ENCODE results near the gene MYO5B. TPM values are rescaled to one million over a fixed set of nuclear protein-coding genes. Genes with fewer than 3 reads are reported as not detected.

MYO5B gene
- total RNA-seq, 2 donors from 2014 or later = 106 to 132 TPM

DNA sequence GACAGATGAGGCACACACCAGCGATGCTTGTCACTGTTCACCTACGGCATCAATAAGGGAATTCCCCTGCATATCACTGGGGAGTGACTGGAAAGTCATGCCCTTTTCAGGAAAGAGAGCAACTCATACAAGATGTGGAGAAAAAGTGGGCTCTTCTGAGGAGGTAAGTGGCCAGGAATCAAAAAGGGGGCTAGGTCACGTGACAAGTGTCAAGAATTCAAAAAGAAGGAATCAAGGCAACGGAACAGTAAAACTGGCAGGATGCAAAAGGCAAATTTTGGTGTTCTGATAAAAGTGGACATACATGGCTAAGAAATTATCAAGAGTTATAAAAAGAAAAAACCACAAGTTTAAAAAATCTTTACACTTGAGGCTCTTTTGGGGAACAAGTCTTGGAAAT lies 190.9 kb downstream of the MYO5B start:
- Histone ChIP-seq H3K27me3 (no peaks in the 10 kb centered on the region), H3K36me3 (no peaks in the 10 kb centered on the region), H3K27ac (no peak overlapping the region), H3K4me1 (no peaks in the 10 kb centered on the region), H3K9ac (ENCODE audit: low read depth in 2 of 2, low read length in 2 of 2) (no peak overlapping the region), H3K9me3 (no peaks in the 10 kb centered on the region), H3K4me3 (no peak overlapping the region)
- intact Hi-C loops (cut with DNase I) = no loop called here
- TF ChIP-seq, protein P1, sequence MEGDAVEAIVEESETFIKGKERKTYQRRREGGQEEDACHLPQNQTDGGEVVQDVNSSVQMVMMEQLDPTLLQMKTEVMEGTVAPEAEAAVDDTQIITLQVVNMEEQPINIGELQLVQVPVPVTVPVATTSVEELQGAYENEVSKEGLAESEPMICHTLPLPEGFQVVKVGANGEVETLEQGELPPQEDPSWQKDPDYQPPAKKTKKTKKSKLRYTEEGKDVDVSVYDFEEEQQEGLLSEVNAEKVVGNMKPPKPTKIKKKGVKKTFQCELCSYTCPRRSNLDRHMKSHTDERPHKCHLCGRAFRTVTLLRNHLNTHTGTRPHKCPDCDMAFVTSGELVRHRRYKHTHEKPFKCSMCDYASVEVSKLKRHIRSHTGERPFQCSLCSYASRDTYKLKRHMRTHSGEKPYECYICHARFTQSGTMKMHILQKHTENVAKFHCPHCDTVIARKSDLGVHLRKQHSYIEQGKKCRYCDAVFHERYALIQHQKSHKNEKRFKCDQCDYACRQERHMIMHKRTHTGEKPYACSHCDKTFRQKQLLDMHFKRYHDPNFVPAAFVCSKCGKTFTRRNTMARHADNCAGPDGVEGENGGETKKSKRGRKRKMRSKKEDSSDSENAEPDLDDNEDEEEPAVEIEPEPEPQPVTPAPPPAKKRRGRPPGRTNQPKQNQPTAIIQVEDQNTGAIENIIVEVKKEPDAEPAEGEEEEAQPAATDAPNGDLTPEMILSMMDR (IDR thresholded peaks at IDR 0.05) = no peak
- no peak for DNase-seq

GRCh38 chr18:50002781-50003180 lies 192.2 kb downstream of the MYO5B start:
- H3K9me3 ChIP-seq = no peaks in the 10 kb centered on the region
- intact Hi-C loops (cut with DNase I) = no loop called here
- no peaks in the 10 kb centered on the region for H3K4me1 ChIP-seq
- TF ChIP-seq, protein P1 (IDR thresholded peaks at IDR 0.05) = no peak
- no peak overlapping the region for H3K4me3 ChIP-seq
- no peaks in the 10 kb centered on the region for H3K36me3 ChIP-seq
- H3K27me3 ChIP-seq = no peaks in the 10 kb centered on the region
- no peak for DNase-seq
- no peak overlapping the region for H3K27ac ChIP-seq
- no peak overlapping the region for H3K9ac ChIP-seq (ENCODE audit: low read depth in 2 of 2, low read length in 2 of 2)

GRCh38 chr18:50000227-50000626 lies 194.7 kb downstream of the MYO5B start:
- TF ChIP-seq, protein P1 (IDR thresholded peaks at IDR 0.05) = no peak
- H3K9me3 ChIP-seq = no peaks in the 10 kb centered on the region
- H3K36me3 ChIP-seq = no peaks in the 10 kb centered on the region
- H3K27me3 ChIP-seq = no peaks in the 10 kb centered on the region
- H3K27ac ChIP-seq = no peak overlapping the region
- DNase-seq = no peak
- no peaks in the 10 kb centered on the region for H3K4me1 ChIP-seq
- intact Hi-C loops (cut with DNase I) = no loop called here
- no peak overlapping the region for H3K4me3 ChIP-seq
- no peak overlapping the region for H3K9ac ChIP-seq (ENCODE audit: low read depth in 2 of 2, low read length in 2 of 2)

GRCh38 chr18:49999128-49999527 lies 195.8 kb downstream of the MYO5B start:
- no peak for DNase-seq
- intact Hi-C loops (cut with DNase I) = no loop called here

GRCh38 chr18:49997558-49997957 lies 197.4 kb downstream of the MYO5B start:
- intact Hi-C loops (cut with DNase I) = no loop called here
- no peaks in the 10 kb centered on the region for H3K36me3 ChIP-seq
- TF ChIP-seq, protein P1 (IDR thresholded peaks at IDR 0.05) = no peak
- no peak overlapping the region for H3K9ac ChIP-seq (ENCODE audit: low read depth in 2 of 2, low read length in 2 of 2)
- no peaks in the 10 kb centered on the region for H3K9me3 ChIP-seq
- H3K4me1 ChIP-seq = no peaks in the 10 kb centered on the region
- H3K4me3 ChIP-seq = no peak overlapping the region
- DNase-seq = no peak
- no peak overlapping the region for H3K27ac ChIP-seq
- H3K27me3 ChIP-seq = no peaks in the 10 kb centered on the region

More at GRCh38 chr18:49999128-49999527, 195.8 kb downstream of the MYO5B start:
- TF ChIP-seq, protein P1 (IDR thresholded peaks at IDR 0.05) = no peak
- H3K27me3 ChIP-seq = no peaks in the 10 kb centered on the region
- no peaks in the 10 kb centered on the region for H3K4me1 ChIP-seq
- H3K36me3 ChIP-seq = no peaks in the 10 kb centered on the region
- no peaks in the 10 kb centered on the region for H3K9me3 ChIP-seq
- H3K4me3 ChIP-seq = no peak overlapping the region
- no peak overlapping the region for H3K9ac ChIP-seq (ENCODE audit: low read depth in 2 of 2, low read length in 2 of 2)
- H3K27ac ChIP-seq = no peak overlapping the region

GRCh38 chr18:49994410-49994809 lies 200.5 kb downstream of the MYO5B start:
- Histone ChIP-seq H3K36me3 (no peaks in the 10 kb centered on the region), H3K27ac (no peak overlapping the region), H3K27me3 (no peaks in the 10 kb centered on the region), H3K4me1 (no peaks in the 10 kb centered on the region), H3K4me3 (no peak overlapping the region), H3K9me3 (no peaks in the 10 kb centered on the region), H3K9ac (ENCODE audit: low read depth in 2 of 2, low read length in 2 of 2) (no peak overlapping the region)
- no peak for DNase-seq
- intact Hi-C loops (cut with DNase I) = no loop called here
- TF ChIP-seq, protein P1 (IDR thresholded peaks at IDR 0.05) = no peak

Data from colonic mucosa (tissue), 4 donors.